IMR-90 (cell line): ENCODE data around the gene MAGI2. TPM values are rescaled to one million over a fixed set of nuclear protein-coding genes. Genes with fewer than 3 reads are reported as not detected.

ENCODE experiments used
- ATAC-seq: fragments of 200-7000 bp; cut with Tn5 transposase; 2 replicates; pipeline ENCODE4 v1.9.1; 2020; ENCODE audit warnings: low read depth, mild to moderate bottlenecking, moderate library complexity
- BruUV-seq: library from RNA; stranded (reverse); fragments of 400-500 nt; replicated peaks from 2 replicates; lab custom pipeline; 2021; lab: Mats Ljungman, UMichigan
- CTCF ChIA-PET: fragments of 300-600 bp; formaldehyde crosslinking; extraction: SDS; loops from one replicate; lab custom pipeline; 2021; ENCODE audit warnings: antibody characterized with exemption; lab: Yijun Ruan, JAX
- POLR2A ChIA-PET: fragments of 300-600 bp; sonication (Branson Sonifier 250); formaldehyde crosslinking; loops from one replicate; lab custom pipeline; 2022; ENCODE audit warnings: antibody characterized with exemption; ENCODE audit not compliant: unreplicated experiment; lab: Charles Lee
- DNase-seq: peaks from one replicate; pipeline ENCODE4 v3.0.0; 2013
- H2AFZ ChIP-seq: replicated peaks from 2 replicates; pipeline ENCODE3; 2013; ENCODE audit warnings: low read length, mild to moderate bottlenecking; ENCODE audit not compliant: poor library complexity
- H2AK5ac ChIP-seq: 2 replicates; pipeline ENCODE4 v1.6.1; 2013; ENCODE audit warnings: low read depth, low read length, inconsistent platforms
- H2AK9ac ChIP-seq: replicated peaks from 2 replicates; pipeline ENCODE3; 2013; ENCODE audit warnings: mild to moderate bottlenecking, low read depth, low read length, moderate library complexity; ENCODE audit not compliant: poor library complexity
- H2BK120ac ChIP-seq: 2 replicates; pipeline ENCODE4 v1.6.1; 2013; ENCODE audit warnings: low read depth, low read length, inconsistent platforms
- H2BK15ac ChIP-seq: 3 replicates; pipeline ENCODE4 v1.6.1; 2013; ENCODE audit warnings: low read depth, low read length, inconsistent platforms
- H2BK20ac ChIP-seq: 2 replicates; pipeline ENCODE4 v1.6.1; 2013; ENCODE audit warnings: low read depth, mild to moderate bottlenecking, inconsistent platforms, low read length, moderate library complexity
- H2BK5ac ChIP-seq: 2 replicates; pipeline ENCODE4 v1.6.1; 2013; ENCODE audit warnings: mild to moderate bottlenecking, low read depth, low read length, inconsistent platforms; ENCODE audit not compliant: poor library complexity, severe bottlenecking
- H3K14ac ChIP-seq: replicated peaks from 2 replicates; pipeline ENCODE4 v1.6.1; 2013; ENCODE audit warnings: low read depth, low read length, inconsistent platforms
- H3K18ac ChIP-seq: 2 replicates; pipeline ENCODE4 v1.6.1; 2013; ENCODE audit warnings: low read depth, low read length, control low read depth
- H3K23ac ChIP-seq: 2 replicates; pipeline ENCODE4 v1.6.1; 2013; ENCODE audit warnings: low read depth, low read length, inconsistent platforms
- H3K27ac ChIP-seq: 2 replicates; pipeline ENCODE4 v1.5.1; 2013; ENCODE audit warnings: mild to moderate bottlenecking, control low read depth, low read length; ENCODE audit not compliant: insufficient read depth
- H3K27me3 ChIP-seq: 2 replicates; pipeline ENCODE4 v1.6.1; 2013; ENCODE audit warnings: low read length; ENCODE audit not compliant: control insufficient read depth, insufficient read depth
- H3K36me3 ChIP-seq: 2 replicates; pipeline ENCODE4 v1.6.1; 2013; ENCODE audit warnings: low read length, mixed read lengths; ENCODE audit not compliant: control insufficient read depth, insufficient read depth
- H3K4ac ChIP-seq: 2 replicates; pipeline ENCODE4 v1.6.1; 2013; ENCODE audit warnings: low read depth, low read length, inconsistent platforms
- H3K4me1 ChIP-seq: 2 replicates; pipeline ENCODE4 v1.6.1; 2013; ENCODE audit warnings: low read length, mixed read lengths; ENCODE audit not compliant: control insufficient read depth, insufficient read depth
- H3K4me2 ChIP-seq: 2 replicates; pipeline ENCODE4 v1.6.1; 2013; ENCODE audit warnings: low read depth, mild to moderate bottlenecking, control low read depth, low read length, moderate library complexity
- H3K4me3 ChIP-seq: 2 replicates; pipeline ENCODE4 v1.5.1; 2013; ENCODE audit warnings: low read depth, mild to moderate bottlenecking, control low read depth, low read length, moderate library complexity; ENCODE audit not compliant: insufficient read depth
- H3K56ac ChIP-seq: 2 replicates; pipeline ENCODE4 v1.6.1; 2013; ENCODE audit warnings: low read length, inconsistent platforms; ENCODE audit not compliant: insufficient read depth; ENCODE audit errors: extremely low read depth
- H3K79me1 ChIP-seq, 2 experiments: 2 replicates each; pipeline ENCODE4 v1.6.1; 2013; ENCODE audit warnings: low read length in 2 of 2, inconsistent platforms in 1 of 2, low read depth in 1 of 2
- H3K9ac ChIP-seq: 2 replicates; pipeline ENCODE4 v1.6.1; 2013; ENCODE audit warnings: low read depth, low read length, control low read depth
- H3K9me1 ChIP-seq: 2 replicates; pipeline ENCODE4 v1.6.1; 2013; ENCODE audit warnings: low read length, inconsistent platforms; ENCODE audit not compliant: insufficient read depth
- H3K9me3 ChIP-seq: 2 replicates; pipeline ENCODE4 v1.6.1; 2013; ENCODE audit warnings: low read length; ENCODE audit not compliant: control insufficient read depth, insufficient read depth
- H4K20me1 ChIP-seq: 2 replicates; pipeline ENCODE4 v1.6.1; 2013; ENCODE audit warnings: low read length, inconsistent platforms; ENCODE audit not compliant: insufficient read depth
- H4K5ac ChIP-seq: 2 replicates; pipeline ENCODE4 v1.6.1; 2013; ENCODE audit warnings: mild to moderate bottlenecking, low read depth, low read length, control low read depth
- H4K8ac ChIP-seq, 2 experiments: 2 replicates each; pipeline ENCODE4 v1.6.1; 2013; ENCODE audit warnings: low read depth in 2 of 2, low read length in 2 of 2, control low read depth in 1 of 2, inconsistent platforms in 1 of 2
- H4K91ac ChIP-seq: 2 replicates; pipeline ENCODE4 v1.6.1; 2013; ENCODE audit warnings: low read depth, low read length, inconsistent platforms; ENCODE audit not compliant: insufficient read depth
- ELK1 ChIP-seq: fragments of 150-350 bp; IDR thresholded peaks from 2 replicates; pipeline ENCODE4 v1.6.1; 2016; ENCODE audit warnings: low read depth, mild to moderate bottlenecking, low read length, moderate library complexity, borderline replicate concordance
- SMC3 ChIP-seq: fragments of 150-350 bp; IDR thresholded peaks from 2 replicates; pipeline ENCODE4 v1.6.1; 2016; ENCODE audit warnings: low read depth, mild to moderate bottlenecking, antibody characterized with exemption, low read length, moderate library complexity
- dilution Hi-C: fragments of 300-500 bp; cut with HindIII; formaldehyde crosslinking; loops from one replicate; pipeline ENCODE4 v1.14.3; 2018; ENCODE audit warnings: low sequenced_read_pairs; ENCODE audit not compliant: unreplicated experiment
- in situ Hi-C: fragments of 300-500 bp; cut with MboI; formaldehyde crosslinking; loops from 3 replicates; pipeline ENCODE4 v1.14.3; 2019; ENCODE audit warnings: low sequenced_read_pairs, inconsistent platforms, mixed read lengths
- intact Hi-C: fragments of 100-400 bp; cut with micrococcal nuclease; formaldehyde crosslinking; loops from 2 replicates; pipeline ENCODE4 v1.10.0; 2022
- polyA plus RNA-seq, 3 experiments: library from polyadenylated mRNA; depleted of rRNA; stranded (reverse); fragments of >200 nt; gene quantifications; 2 replicates each; pipeline ENCODE4 v1.2.3, GENCODE V29; 2012; ENCODE audit warnings: low replicate concordance in 1 of 3
- total RNA-seq: library from RNA; depleted of rRNA; stranded (reverse); fragments of >200 nt; gene quantifications from 2 replicates; pipeline ENCODE4 v1.2.3, GENCODE V29; 2012

The MAGI2 gene
- total and polyA plus RNA-seq, 2 of the 4 experiments (the other 2 are of a cell fraction) = 2.5 to 17.9 TPM

- no peak overlapping the region for H4K8ac ChIP-seq
- H3K4ac ChIP-seq = no peak overlapping the region
- no peak overlapping the region for H3K9ac ChIP-seq
- in situ Hi-C loops = no loop called here
- no peak overlapping the region for H2BK20ac ChIP-seq
- BruUV-seq = no TSS peak
- H3K4me2 ChIP-seq = no peak overlapping the region
- H2AK9ac ChIP-seq = no peak overlapping the region
- H2AFZ ChIP-seq = no peak overlapping the region
- H3K79me1 ChIP-seq = no peaks in the 10 kb centered on the region; a peak in 1 of 4 replicates
- no peak overlapping the region for H4K91ac ChIP-seq
- H3K9me3 ChIP-seq = no peaks in the 10 kb centered on the region
- DNase-seq (no peak), ATAC-seq (no peak)
- no peak overlapping the region for H2BK5ac ChIP-seq
- no peaks in the 10 kb centered on the region for H3K36me3 ChIP-seq
- H3K23ac ChIP-seq = no peak overlapping the region
- no peak overlapping the region for H2BK120ac ChIP-seq
- CTCF ChIA-PET = no interaction called here
- H3K27me3 ChIP-seq = no peaks in the 10 kb centered on the region
- H3K9me1 ChIP-seq = no peaks in the 10 kb centered on the region
- H3K27ac ChIP-seq = no peak overlapping the region
- H3K4me3 ChIP-seq = no peak overlapping the region
- intact Hi-C loops = loop anchor here (10.0 kb wide), 1 partner anchor 48 kb away; no protein-coding TSS in a partner anchor
- TF ChIP-seq SMC3 (no peak), ELK1 (no peak)
- POLR2A ChIA-PET = no interaction called here
- H4K20me1 ChIP-seq = no peaks in the 10 kb centered on the region
- H3K14ac ChIP-seq = no peak overlapping the region
- H2AK5ac ChIP-seq = no peak overlapping the region
- no peak overlapping the region for H3K56ac ChIP-seq
- dilution Hi-C loops = no loop called here
- H4K5ac ChIP-seq = no peak overlapping the region
- no peak overlapping the region for H2BK15ac ChIP-seq
- H3K18ac ChIP-seq = no peak overlapping the region
- no peaks in the 10 kb centered on the region for H3K4me1 ChIP-seq
Observed at GRCh38 chr7:78752554-78752953, 700.9 kb downstream of the MAGI2 start.
